Mesothelial cell of epicardium (in vitro differentiated cells): ENCODE data around the gene GHR. TPM values are rescaled to one million over a fixed set of nuclear protein-coding genes. Genes with fewer than 3 reads are reported as not detected.

ENCODE experiments used
- DNase-seq, 2 experiments: peaks; one replicate each; pipeline ENCODE4 v3.0.0; 2021; ENCODE audit warnings: low spot score in 2 of 2; ENCODE audit not compliant: unreplicated experiment in 2 of 2
- H3K27ac Mint-ChIP-seq: 2 replicates; pipeline ENCODE4 v1.8.0; 2021; ENCODE audit warnings: mixed read lengths
- H3K27me3 Mint-ChIP-seq: 2 replicates; pipeline ENCODE4 v1.8.0; 2021; ENCODE audit warnings: low read depth, mixed read lengths
- H3K36me3 Mint-ChIP-seq: 2 replicates; pipeline ENCODE4 v1.8.0; 2021; ENCODE audit warnings: mixed read lengths
- H3K4me1 Mint-ChIP-seq: 2 replicates; pipeline ENCODE4 v1.8.0; 2021; ENCODE audit warnings: mixed read lengths
- H3K4me3 Mint-ChIP-seq: 2 replicates; pipeline ENCODE4 v1.8.0; 2021; ENCODE audit warnings: mild to moderate bottlenecking, moderate library complexity, mixed read lengths
- H3K9me3 Mint-ChIP-seq: 2 replicates; pipeline ENCODE4 v1.8.0; 2021; ENCODE audit warnings: mixed read lengths
- total RNA-seq: library from RNA; stranded (reverse); gene quantifications from 3 replicates; pipeline ENCODE4 v1.2.1, GENCODE V29; 2021
- TF ChIP-seq, protein P1 (sequence below): fragments of 200-600 bp; sonication (generic); IDR thresholded peaks from one replicate; pipeline ENCODE4 v1.5.0; 2021; ENCODE audit warnings: antibody characterized with exemption; ENCODE audit not compliant: unreplicated experiment

GHR gene
- total RNA-seq, 1 donor from 2014 or later, result 7.9 TPM

DNA sequence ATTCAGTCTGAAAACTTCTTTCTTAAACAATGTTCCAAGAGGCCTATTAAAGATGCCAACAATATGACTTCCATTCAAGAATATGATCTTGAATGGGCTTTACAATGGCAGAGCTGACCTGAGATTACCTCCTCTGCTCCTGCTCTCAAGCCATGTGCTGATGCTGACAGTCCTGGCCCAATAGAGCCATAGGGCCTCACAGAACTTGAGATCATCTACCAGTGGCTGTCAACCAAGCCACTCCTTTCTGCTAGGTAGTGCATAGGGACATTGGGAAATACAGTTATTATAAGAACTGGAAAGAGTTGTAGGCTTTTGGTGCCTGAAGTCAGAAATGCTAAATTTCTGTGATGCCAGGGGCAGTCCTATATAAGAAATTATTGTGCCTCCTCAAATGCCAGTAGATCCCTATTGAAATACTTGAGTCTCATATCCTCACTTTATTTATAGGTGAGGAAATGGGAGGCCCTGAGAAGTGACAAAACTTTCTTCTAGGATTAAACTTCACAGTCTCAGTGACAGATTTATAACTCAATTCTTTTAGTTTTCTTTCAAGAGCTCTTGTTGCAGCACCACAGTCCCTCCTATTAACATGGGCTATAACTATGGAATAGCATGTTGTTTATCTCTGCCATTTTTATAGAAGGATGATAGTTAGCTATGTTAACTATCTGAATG is 10.9 kb downstream of the GHR start:
- H3K4me3 Mint-ChIP-seq, result no peak overlapping the region
- TF ChIP-seq, protein P1, sequence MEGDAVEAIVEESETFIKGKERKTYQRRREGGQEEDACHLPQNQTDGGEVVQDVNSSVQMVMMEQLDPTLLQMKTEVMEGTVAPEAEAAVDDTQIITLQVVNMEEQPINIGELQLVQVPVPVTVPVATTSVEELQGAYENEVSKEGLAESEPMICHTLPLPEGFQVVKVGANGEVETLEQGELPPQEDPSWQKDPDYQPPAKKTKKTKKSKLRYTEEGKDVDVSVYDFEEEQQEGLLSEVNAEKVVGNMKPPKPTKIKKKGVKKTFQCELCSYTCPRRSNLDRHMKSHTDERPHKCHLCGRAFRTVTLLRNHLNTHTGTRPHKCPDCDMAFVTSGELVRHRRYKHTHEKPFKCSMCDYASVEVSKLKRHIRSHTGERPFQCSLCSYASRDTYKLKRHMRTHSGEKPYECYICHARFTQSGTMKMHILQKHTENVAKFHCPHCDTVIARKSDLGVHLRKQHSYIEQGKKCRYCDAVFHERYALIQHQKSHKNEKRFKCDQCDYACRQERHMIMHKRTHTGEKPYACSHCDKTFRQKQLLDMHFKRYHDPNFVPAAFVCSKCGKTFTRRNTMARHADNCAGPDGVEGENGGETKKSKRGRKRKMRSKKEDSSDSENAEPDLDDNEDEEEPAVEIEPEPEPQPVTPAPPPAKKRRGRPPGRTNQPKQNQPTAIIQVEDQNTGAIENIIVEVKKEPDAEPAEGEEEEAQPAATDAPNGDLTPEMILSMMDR, result no peak
- peaks cover 10% of the 10 kb centered on the region for H3K4me1 Mint-ChIP-seq

GRCh38 chr5:42436051-42436450 is 12.8 kb downstream of the GHR start:
- no peak for DNase-seq
- Mint-ChIP-seq H3K4me3 (no peak overlapping the region), H3K36me3 (no peaks in the 10 kb centered on the region), H3K9me3 (no peaks in the 10 kb centered on the region), H3K27me3 (no peaks in the 10 kb centered on the region), H3K27ac (no peak overlapping the region), H3K4me1 (peaks cover 2% of the 10 kb centered on the region)
- TF ChIP-seq, protein P1, result no peak

More for the DNA sequence above, 10.9 kb downstream of the GHR start:
- Mint-ChIP-seq H3K27ac (no peak overlapping the region), H3K27me3 (no peaks in the 10 kb centered on the region), H3K9me3 (no peaks in the 10 kb centered on the region), H3K36me3 (no peaks in the 10 kb centered on the region)
- no peak for DNase-seq

- Mint-ChIP-seq H3K27ac (no peak overlapping the region), H3K36me3 (no peaks in the 10 kb centered on the region), H3K27me3 (no peaks in the 10 kb centered on the region), H3K4me1 (peaks cover 10% of the 10 kb centered on the region), H3K4me3 (no peak overlapping the region), H3K9me3 (peaks cover 25% of the 10 kb centered on the region)
- DNase-seq, result no peak
- TF ChIP-seq, protein P1, result no peak
Measured at GRCh38 chr5:42454216-42454995, 31.2 kb downstream of the GHR start.

DNA sequence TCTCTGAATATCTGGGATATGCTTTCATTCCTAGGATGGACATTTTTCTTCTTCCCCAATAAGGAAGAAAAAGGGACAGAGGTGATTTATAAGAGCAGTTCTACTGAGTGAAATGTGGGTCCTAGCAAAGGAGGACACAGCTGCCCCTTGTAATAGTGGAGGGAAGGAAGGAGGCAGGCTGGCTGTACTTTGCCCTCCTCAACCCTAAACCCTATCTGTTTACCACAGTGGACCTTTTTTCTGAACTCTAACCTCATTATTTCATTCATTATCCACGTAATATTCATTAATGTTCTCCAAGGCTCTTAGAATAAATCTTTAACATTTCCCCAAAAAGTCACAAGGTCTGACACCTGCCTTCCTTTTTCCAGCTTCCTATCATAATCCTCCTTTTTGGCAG is 37.8 kb downstream of the GHR start:
- no peaks in the 10 kb centered on the region for H3K36me3 Mint-ChIP-seq
- no peaks in the 10 kb centered on the region for H3K27me3 Mint-ChIP-seq
- no peak for DNase-seq
- no peak overlapping the region for H3K4me3 Mint-ChIP-seq
- TF ChIP-seq, protein P1, result no peak
- no peaks in the 10 kb centered on the region for H3K4me1 Mint-ChIP-seq
- H3K9me3 Mint-ChIP-seq, result peaks cover 6% of the 10 kb centered on the region
- no peak overlapping the region for H3K27ac Mint-ChIP-seq

- H3K4me1 Mint-ChIP-seq, result no peaks in the 10 kb centered on the region
- no peak overlapping the region for H3K4me3 Mint-ChIP-seq
- H3K27me3 Mint-ChIP-seq, result no peaks in the 10 kb centered on the region
- DNase-seq, result no peak
- peaks cover 6% of the 10 kb centered on the region for H3K9me3 Mint-ChIP-seq
- H3K27ac Mint-ChIP-seq, result no peak overlapping the region
- H3K36me3 Mint-ChIP-seq, result no peaks in the 10 kb centered on the region
- TF ChIP-seq, protein P1, result no peak
Measured at GRCh38 chr5:42461507-42461906, 38.3 kb downstream of the GHR start.
